PC-3 (cell line): ENCODE results near the gene KIAA1614. TPM values are rescaled to one million over a fixed set of nuclear protein-coding genes. Genes with fewer than 3 reads are reported as not detected.

Source experiments
- ATAC-seq: fragments of 200-7000 bp; cut with Tn5 transposase; 2 replicates; pipeline ENCODE4 v1.9.1; 2020; ENCODE audit warnings: mild to moderate bottlenecking, moderate library complexity
- BruUV-seq: library from RNA; stranded (reverse); fragments of 400-500 nt; replicated peaks from 2 replicates; lab custom pipeline; 2021; lab: Mats Ljungman, UMichigan
- CTCF ChIA-PET: fragments of 300-600 bp; sonication (Branson Sonifier 250); formaldehyde crosslinking; loops from one replicate; lab custom pipeline; 2022; ENCODE audit warnings: antibody characterized with exemption; lab: Charles Lee
- POLR2A ChIA-PET: fragments of 300-600 bp; sonication (Branson Sonifier 250); formaldehyde crosslinking; loops from one replicate; lab custom pipeline; 2022; ENCODE audit warnings: antibody characterized with exemption; ENCODE audit not compliant: unreplicated experiment; lab: Charles Lee
- DNase-seq: peaks from one replicate; pipeline ENCODE4 v3.0.0-alpha.2; 2015
- H2AFZ ChIP-seq: fragments of 300-600 bp; sonication (generic); 2 replicates; pipeline ENCODE4 v1.6.0; 2016; ENCODE audit warnings: antibody characterized with exemption, low read length
- H3F3A ChIP-seq: fragments of 300-600 bp; sonication (generic); one replicate; pipeline ENCODE4 v1.6.0; 2017; ENCODE audit warnings: antibody characterized with exemption, low read length, control low read depth, mild to moderate bottlenecking; ENCODE audit not compliant: unreplicated experiment
- H3K27ac ChIP-seq: fragments of 300-600 bp; sonication (generic); 2 replicates; pipeline ENCODE4 v1.5.1; 2016; ENCODE audit warnings: mild to moderate bottlenecking, low read length
- H3K27me3 ChIP-seq: fragments of 300-600 bp; sonication (generic); 2 replicates; pipeline ENCODE4 v1.6.1; 2016; ENCODE audit warnings: low read length, mixed read lengths
- H3K36me3 ChIP-seq: fragments of 300-600 bp; sonication (generic); 2 replicates; pipeline ENCODE4 v1.6.1; 2016; ENCODE audit warnings: low read depth, mixed run types, low read length, mixed read lengths
- H3K4me1 ChIP-seq: fragments of 300-600 bp; sonication (generic); 2 replicates; pipeline ENCODE4 v1.5.1; 2016; ENCODE audit warnings: low read length; ENCODE audit not compliant: insufficient read depth
- H3K4me2 ChIP-seq: fragments of 300-600 bp; sonication (generic); 2 replicates; pipeline ENCODE4 v1.6.0; 2016; ENCODE audit warnings: low read length
- H3K4me3 ChIP-seq: fragments of 300-600 bp; sonication (generic); 2 replicates; pipeline ENCODE4 v1.5.1; 2016; ENCODE audit warnings: mild to moderate bottlenecking, low read length, mixed read lengths
- H3K79me2 ChIP-seq: fragments of 300-600 bp; sonication (generic); 2 replicates; pipeline ENCODE4 v1.6.1; 2017; ENCODE audit warnings: low read length, mixed read lengths
- H3K9ac ChIP-seq: fragments of 300-600 bp; sonication (generic); 2 replicates; pipeline ENCODE4 v1.6.0; 2016; ENCODE audit warnings: mild to moderate bottlenecking, low read length
- H3K9me2 ChIP-seq: fragments of 300-600 bp; sonication (generic); replicated peaks from 2 replicates; pipeline ENCODE4 v1.6.1; 2016; ENCODE audit warnings: mixed run types, low read length, mixed read lengths
- H3K9me3 ChIP-seq: fragments of 300-600 bp; sonication (generic); 2 replicates; pipeline ENCODE4 v1.6.1; 2016; ENCODE audit warnings: low read length, mixed read lengths
- H4K20me1 ChIP-seq: fragments of 300-600 bp; sonication (generic); 2 replicates; pipeline ENCODE4 v1.6.1; 2016; ENCODE audit warnings: low read length, mixed read lengths
- CTCF ChIP-seq: fragments of 300-600 bp; sonication (generic); conservative IDR thresholded peaks from 2 replicates; pipeline ENCODE4 v1.5.1; 2017; ENCODE audit warnings: antibody characterized with exemption, low read depth, mild to moderate bottlenecking, low read length
- EZH2 ChIP-seq: fragments of 300-600 bp; sonication (generic); IDR thresholded peaks from one replicate; pipeline ENCODE4 v1.6.1; 2017; ENCODE audit warnings: antibody characterized with exemption, mild to moderate bottlenecking, low read length; ENCODE audit not compliant: unreplicated experiment
- EZH2phosphoT487 ChIP-seq: fragments of 300-600 bp; sonication (generic); IDR thresholded peaks from 2 replicates; pipeline ENCODE4 v1.6.1; 2018; ENCODE audit warnings: mild to moderate bottlenecking, antibody characterized with exemption, low read length, borderline replicate concordance
- intact Hi-C: fragments of 100-400 bp; cut with micrococcal nuclease; formaldehyde crosslinking; loops from 2 replicates; pipeline ENCODE4 v1.9.0; 2023
- total RNA-seq: library from RNA; depleted of rRNA; stranded (reverse); fragments of >200 nt; gene quantifications from 2 replicates; pipeline ENCODE4 v1.2.3, GENCODE V29; 2014

The KIAA1614 gene
- total RNA-seq, 1 experiment from 2014 or later = not detected

DNA sequence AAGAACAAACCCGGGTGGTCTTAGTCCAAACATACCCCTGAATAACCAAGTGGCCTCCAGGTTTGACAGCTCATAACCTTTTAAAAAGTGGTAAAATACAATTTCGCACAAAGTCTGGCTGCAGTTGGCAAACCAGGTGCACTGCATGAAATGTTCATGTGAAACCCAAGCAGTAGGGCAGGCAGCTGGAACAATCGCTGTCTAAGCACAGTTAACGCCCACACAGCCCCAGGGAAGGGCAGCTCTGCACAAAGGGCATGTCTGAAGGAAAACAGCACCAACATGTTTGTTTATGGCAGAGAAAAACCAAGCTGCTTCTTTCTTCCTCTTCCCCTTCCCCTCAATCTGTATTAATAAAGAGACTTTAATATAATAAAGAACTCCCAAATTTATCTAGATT, 49.5 kb downstream of the KIAA1614 start:
- no TSS peak for BruUV-seq
- H3K4me3 ChIP-seq = no peak overlapping the region
- CTCF ChIA-PET = no interaction called here
- TF ChIP-seq EZH2phosphoT487 (no peak), CTCF (no peak), EZH2 (no peak)
- H3K4me1 ChIP-seq = no peaks in the 10 kb centered on the region
- POLR2A ChIA-PET = interaction anchor here (0.6 kb wide), 1 partner anchor 155 kb away, joined by 4 read pairs; no protein-coding TSS in a partner anchor
- H2AFZ ChIP-seq = no peak overlapping the region
- DNase-seq (no peak), ATAC-seq (no peak)
- H3K27me3 ChIP-seq = no peaks in the 10 kb centered on the region
- 0 out of 2 replicates have a peak, but pooled peaks cover 3% of the 10 kb centered on the region for H3K36me3 ChIP-seq
- H3K79me2 ChIP-seq = no peaks in the 10 kb centered on the region
- H3K9me3 ChIP-seq = no peaks in the 10 kb centered on the region
- H3F3A ChIP-seq = no peaks in the 10 kb centered on the region
- no peaks in the 10 kb centered on the region for H4K20me1 ChIP-seq
- H3K27ac ChIP-seq = no peak overlapping the region
- no peak overlapping the region for H3K4me2 ChIP-seq
- no peak overlapping the region for H3K9ac ChIP-seq
- intact Hi-C loops = no loop called here
- no peaks in the 10 kb centered on the region for H3K9me2 ChIP-seq

GRCh38 chr1:180964056-180964455, 51.4 kb downstream of the KIAA1614 start:
- CTCF ChIA-PET = no interaction called here
- Histone ChIP-seq H3K36me3 (0 out of 2 replicates have a peak, but pooled peaks cover 3% of the 10 kb centered on the region), H3K9me2 (no peaks in the 10 kb centered on the region), H3K79me2 (no peaks in the 10 kb centered on the region), H2AFZ (no peak overlapping the region), H3K27me3 (no peaks in the 10 kb centered on the region), H3K4me1 (no peaks in the 10 kb centered on the region), H3K4me3 (no peak overlapping the region), H3K4me2 (no peak overlapping the region), H3K27ac (no peak overlapping the region), H4K20me1 (no peaks in the 10 kb centered on the region), H3K9ac (no peak overlapping the region), H3F3A (no peaks in the 10 kb centered on the region), H3K9me3 (no peaks in the 10 kb centered on the region)
- TF ChIP-seq EZH2 (no peak), CTCF (no peak), EZH2phosphoT487 (no peak)
- BruUV-seq = no TSS peak
- ATAC-seq = no peak
- no peak for DNase-seq
- POLR2A ChIA-PET = no interaction called here
- intact Hi-C loops = no loop called here

DNA sequence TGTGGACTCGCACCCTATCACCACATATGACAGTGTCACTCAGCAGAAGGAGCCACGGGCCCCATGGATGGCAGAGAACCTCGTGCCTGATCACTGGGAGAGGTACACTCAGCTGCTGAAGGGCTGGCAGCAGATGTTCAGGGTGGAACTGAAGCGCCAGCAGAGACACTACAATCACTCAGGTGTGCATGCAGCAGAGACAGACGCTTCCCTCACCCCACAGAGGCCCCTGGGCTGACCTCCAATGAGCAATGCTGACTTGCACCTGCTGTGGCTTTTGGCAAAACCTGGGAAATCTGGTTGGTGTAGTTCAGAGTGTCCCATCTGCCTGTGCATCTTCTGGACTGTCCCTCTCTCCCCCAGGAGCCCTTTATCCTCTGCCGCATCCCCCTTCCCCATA, 51.9 kb downstream of the KIAA1614 start:
- H3K27me3 ChIP-seq = no peaks in the 10 kb centered on the region
- H3K9me2 ChIP-seq = no peaks in the 10 kb centered on the region
- no peaks in the 10 kb centered on the region for H3K9me3 ChIP-seq
- no peaks in the 10 kb centered on the region for H3K79me2 ChIP-seq
- no peak overlapping the region for H3K4me2 ChIP-seq
- no peak overlapping the region for H3K4me3 ChIP-seq
- no peak for TF ChIP-seq EZH2phosphoT487
- BruUV-seq = no TSS peak
- intact Hi-C loops = no loop called here
- no peak overlapping the region for H2AFZ ChIP-seq
- ChIA-PET POLR2A (no interaction called here), CTCF (no interaction called here)
- no peak overlapping the region for H3K27ac ChIP-seq
- no peaks in the 10 kb centered on the region for H3F3A ChIP-seq
- no peaks in the 10 kb centered on the region for H4K20me1 ChIP-seq
- no peaks in the 10 kb centered on the region for H3K4me1 ChIP-seq
- DNase-seq = no peak
- no peak for ATAC-seq
- 0 out of 2 replicates have a peak, but pooled peaks cover 3% of the 10 kb centered on the region for H3K36me3 ChIP-seq
- no peak overlapping the region for H3K9ac ChIP-seq
